DND-41 (cell line): ENCODE results near the gene PPIP5K2.

Experiments
- CTCF ChIP-seq: IDR thresholded peaks from 2 replicates; pipeline ENCODE4 v1.5.1; 2012; ENCODE audit warnings: borderline replicate concordance, low read length, moderate library complexity, mild to moderate bottlenecking; ENCODE audit not compliant: poor library complexity, severe bottlenecking; ENCODE audit errors: extremely low read depth
- EZH2 ChIP-seq: IDR thresholded peaks from 3 replicates; pipeline ENCODE4 v1.6.1; 2012; ENCODE audit warnings: borderline replicate concordance, low read depth, mild to moderate bottlenecking, moderate library complexity, low read length, inconsistent platforms; ENCODE audit not compliant: severe bottlenecking

- TF ChIP-seq CTCF (no peak), EZH2 (no peak)
Measured at GRCh38 chr5:103235891-103236290, 115.8 kb downstream of the PPIP5K2 start.
